ENCODE measurements around the gene DIPK1C.

The DIPK1C gene

GRCh38 chr18:74430231-74430630 is 26.9 kb downstream of the DIPK1C start:
- no peak overlapping the region for H3K27ac ChIP-seq
- TF ChIP-seq ZFX (IDR thresholded peaks at IDR 0.05; ENCODE audit: borderline replicate concordance) (no peak), CTCF (IDR thresholded peaks at IDR 0.05) (no peak)

GRCh38 chr18:74429096-74429495 is 28.0 kb downstream of the DIPK1C start:
- H3K27ac ChIP-seq, result no peak overlapping the region
- TF ChIP-seq ZFX (IDR thresholded peaks at IDR 0.05; ENCODE audit: borderline replicate concordance) (no peak), CTCF (IDR thresholded peaks at IDR 0.05) (no peak)

- TF ChIP-seq CTCF (IDR thresholded peaks at IDR 0.05) (no peak), ZFX (IDR thresholded peaks at IDR 0.05; ENCODE audit: borderline replicate concordance) (no peak)
- no peak overlapping the region for H3K27ac ChIP-seq
Measured at GRCh38 chr18:74427442-74428112, 29.5 kb downstream of the DIPK1C start.

GRCh38 chr18:74425876-74426275 is 31.2 kb downstream of the DIPK1C start:
- H3K27ac ChIP-seq, result no peak overlapping the region
- no peak for TF ChIP-seq ZFX (IDR thresholded peaks at IDR 0.05; ENCODE audit: borderline replicate concordance)
- no peak for TF ChIP-seq CTCF (IDR thresholded peaks at IDR 0.05)

GRCh38 chr18:74425161-74425560 is 31.9 kb downstream of the DIPK1C start:
- TF ChIP-seq ZFX (IDR thresholded peaks at IDR 0.05; ENCODE audit: borderline replicate concordance), result no peak
- TF ChIP-seq CTCF (IDR thresholded peaks at IDR 0.05), result no peak
- H3K27ac ChIP-seq, result no peak overlapping the region

GRCh38 chr18:74422541-74422940 is 34.6 kb downstream of the DIPK1C start:
- TF ChIP-seq CTCF (IDR thresholded peaks at IDR 0.05) (no peak), ZFX (IDR thresholded peaks at IDR 0.05; ENCODE audit: borderline replicate concordance) (no peak)
- H3K27ac ChIP-seq, result no peak overlapping the region

- TF ChIP-seq ZFX (IDR thresholded peaks at IDR 0.05; ENCODE audit: borderline replicate concordance) (no peak), CTCF (IDR thresholded peaks at IDR 0.05) (no peak)
Measured at GRCh38 chr18:74420926-74421325, 36.2 kb downstream of the DIPK1C start.

More at GRCh38 chr18:74420926-74421325, 36.2 kb downstream of the DIPK1C start:
- no peak overlapping the region for H3K27ac ChIP-seq

Measured in 22Rv1 (cell line).